ENCODE results near the gene ULBP3. TPM values are rescaled to one million over a fixed set of nuclear protein-coding genes. Genes with fewer than 3 reads are reported as not detected.
"Not testable (repeated sequence)": the region's sequence is repeated elsewhere in the genome, so short reads cannot be mapped to it uniquely, and the experiment has no call there.

ULBP3 gene
- total and polyA plus RNA-seq, 7 donors: 0.15 to 0.67 (median 0.36) TPM

DNA sequence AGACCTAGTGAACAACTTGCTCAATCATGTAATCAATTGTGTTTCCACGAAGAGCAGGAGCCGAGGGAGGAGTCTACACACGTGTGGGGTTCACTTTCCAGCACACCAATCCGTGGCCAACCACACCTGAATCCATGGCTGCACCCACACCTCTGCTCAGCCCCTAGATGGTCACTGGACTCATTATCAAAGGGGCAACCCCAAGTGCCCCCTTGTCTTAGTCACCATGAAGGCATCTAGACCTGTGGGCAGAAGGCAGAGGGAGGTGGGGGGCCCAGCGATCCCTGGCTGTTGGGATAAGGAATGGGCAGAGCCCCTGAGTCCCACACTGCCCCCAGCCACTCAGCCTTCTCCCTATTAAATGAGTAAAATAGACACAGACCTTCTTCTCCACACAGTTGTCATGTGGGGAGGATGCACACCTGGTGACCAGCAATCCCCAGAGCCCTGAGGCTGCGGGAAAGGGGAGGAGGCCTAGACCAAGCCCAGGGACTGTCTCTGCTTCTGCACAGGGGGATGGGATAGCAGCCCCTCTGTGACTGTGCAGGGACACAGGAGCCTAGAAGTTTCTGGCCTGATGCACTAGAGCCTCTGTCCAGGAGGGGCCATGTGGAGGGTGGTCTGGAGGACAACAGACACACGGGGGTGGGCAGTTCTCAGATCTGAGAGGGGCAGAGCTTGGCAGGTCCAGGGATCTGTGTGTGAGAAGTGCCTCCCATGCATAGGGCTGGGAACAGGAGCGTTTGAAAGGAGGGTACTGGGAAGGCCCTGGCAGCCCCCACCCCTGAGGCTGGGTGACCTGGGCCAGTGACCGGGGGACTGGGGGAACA, 41.7 kb downstream of the ULBP3 start:
- Histone ChIP-seq H3K9me3 (no peaks in the 10 kb centered on the region), H3K27me3 (ENCODE audit: insufficient read depth in 3 of 3, low read length in 2 of 3) (peaks cover 0 to 28% (median 4%) of the 10 kb centered on the region in 3 donors), H3K36me3 (ENCODE audit: insufficient read depth in 1 of 2, low read depth in 1 of 2) (no peaks in the 10 kb centered on the region), H3K27ac (no peak overlapping the region), H3K4me1 (peaks cover 12% of the 10 kb centered on the region), H3K4me3 (no peak overlapping the region)
- intact Hi-C loops (cut with DNase I): no loop called here
- TF ChIP-seq, protein P1, sequence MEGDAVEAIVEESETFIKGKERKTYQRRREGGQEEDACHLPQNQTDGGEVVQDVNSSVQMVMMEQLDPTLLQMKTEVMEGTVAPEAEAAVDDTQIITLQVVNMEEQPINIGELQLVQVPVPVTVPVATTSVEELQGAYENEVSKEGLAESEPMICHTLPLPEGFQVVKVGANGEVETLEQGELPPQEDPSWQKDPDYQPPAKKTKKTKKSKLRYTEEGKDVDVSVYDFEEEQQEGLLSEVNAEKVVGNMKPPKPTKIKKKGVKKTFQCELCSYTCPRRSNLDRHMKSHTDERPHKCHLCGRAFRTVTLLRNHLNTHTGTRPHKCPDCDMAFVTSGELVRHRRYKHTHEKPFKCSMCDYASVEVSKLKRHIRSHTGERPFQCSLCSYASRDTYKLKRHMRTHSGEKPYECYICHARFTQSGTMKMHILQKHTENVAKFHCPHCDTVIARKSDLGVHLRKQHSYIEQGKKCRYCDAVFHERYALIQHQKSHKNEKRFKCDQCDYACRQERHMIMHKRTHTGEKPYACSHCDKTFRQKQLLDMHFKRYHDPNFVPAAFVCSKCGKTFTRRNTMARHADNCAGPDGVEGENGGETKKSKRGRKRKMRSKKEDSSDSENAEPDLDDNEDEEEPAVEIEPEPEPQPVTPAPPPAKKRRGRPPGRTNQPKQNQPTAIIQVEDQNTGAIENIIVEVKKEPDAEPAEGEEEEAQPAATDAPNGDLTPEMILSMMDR (IDR thresholded peaks at IDR 0.05): no peak
- ATAC-seq: no peak
- no peak for DNase-seq
- WGBS, 3 donors: 88 to 91% (median 90%) methylated on average over 9 of the region's 9 CpGs

DNA sequence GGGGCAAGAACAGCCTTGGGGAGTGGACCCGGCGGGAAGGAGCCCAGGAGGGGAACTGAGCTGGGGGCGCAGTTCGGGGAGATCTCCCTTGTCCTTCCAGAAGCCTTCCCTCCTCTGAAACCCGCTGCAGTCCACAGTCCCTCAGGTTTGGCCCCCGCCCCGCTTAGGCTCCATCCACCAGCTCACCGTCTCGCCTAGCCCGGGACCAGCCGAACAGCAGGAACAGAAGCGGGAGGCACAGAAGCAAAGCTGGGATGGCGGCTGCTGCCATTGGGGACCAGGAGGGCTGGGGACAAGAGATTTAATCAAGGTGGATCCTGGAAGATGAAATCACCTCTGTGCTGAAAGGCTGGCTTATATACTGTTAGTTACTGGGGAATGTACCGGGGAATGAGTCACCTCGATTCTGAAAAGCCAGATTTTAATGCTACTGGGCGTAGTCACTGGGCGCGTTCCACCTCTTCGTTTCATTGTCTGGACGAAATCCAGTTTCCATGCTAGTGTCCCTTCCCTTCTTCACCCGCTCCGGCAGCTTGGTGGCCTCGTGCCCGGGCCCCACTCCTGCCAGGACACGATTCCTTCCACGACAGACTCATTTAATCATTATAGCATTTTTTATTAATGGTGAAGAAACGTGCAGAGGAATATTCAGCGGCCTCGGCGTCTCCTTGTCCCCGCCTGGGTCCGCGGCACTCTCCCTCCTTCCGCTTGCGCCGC, 43.6 kb downstream of the ULBP3 start, which contains the start of gene RAET1L:
RAET1L (minus strand) TSS at position 332 of the 717 bp plus-strand sequence; CDS start at position 271, 61 bp downstream.
- DNase-seq (peak in 1 of 2 donors; percentile 46), ATAC-seq (peak; percentile 42 to 81 (median 60))
- 5 to 7% (median 6%) methylated on average over 36 of the region's 36 CpGs for WGBS, 3 donors
- intact Hi-C loops (cut with DNase I): no loop called here
- Histone ChIP-seq H3K9me3 (no peaks in the 10 kb centered on the region), H3K4me1 (peaks cover 12% of the 10 kb centered on the region), H3K27me3 (ENCODE audit: insufficient read depth in 3 of 3, low read length in 2 of 3) (peaks cover 0 to 28% (median 4%) of the 10 kb centered on the region in 3 donors), H3K27ac (no peak within 1 kb of the TSS), H3K4me3 (peak within 1 kb of the TSS; percentile 61), H3K36me3 (ENCODE audit: insufficient read depth in 1 of 2, low read depth in 1 of 2) (no peaks in the 10 kb centered on the region)
- TF ChIP-seq, protein P1 (IDR thresholded peaks at IDR 0.05): no peak

DNA sequence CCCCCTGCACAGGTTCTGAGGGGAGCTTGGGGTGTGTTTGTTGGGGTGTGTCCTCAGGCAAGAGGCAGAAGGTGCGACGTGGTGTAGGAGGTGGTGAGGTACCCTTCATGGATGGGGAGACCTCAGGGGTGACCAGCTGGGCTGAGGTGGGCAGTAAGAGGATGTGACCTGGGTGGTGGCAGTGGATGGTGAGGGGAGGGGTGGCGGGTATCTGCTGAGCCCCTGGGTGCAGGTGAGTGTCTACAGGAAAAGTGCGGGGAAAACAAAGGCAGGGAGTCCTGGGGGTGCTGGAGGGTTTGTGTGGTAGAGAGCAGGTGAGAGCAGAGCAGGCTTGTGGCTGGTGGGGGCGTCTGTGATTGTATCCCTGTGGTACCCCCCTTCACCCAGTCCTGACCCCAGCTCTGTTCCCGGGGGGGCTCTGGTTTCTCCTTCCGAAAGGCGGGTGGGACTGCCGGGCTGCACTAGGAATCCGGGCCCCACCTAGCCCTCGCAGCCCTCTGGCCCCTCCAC, 44.2 kb downstream of the ULBP3 start:
- H3K36me3 ChIP-seq (ENCODE audit: insufficient read depth in 1 of 2, low read depth in 1 of 2): no peaks in the 10 kb centered on the region
- ATAC-seq: no peak
- no peak for DNase-seq
- H3K4me3 ChIP-seq: no peak overlapping the region
- peaks cover 12% of the 10 kb centered on the region for H3K4me1 ChIP-seq
- WGBS, 3 donors: 39 to 56% (median 44%) methylated on average over 8 to 11 of the region's 11 CpGs
- TF ChIP-seq, protein P1 (IDR thresholded peaks at IDR 0.05): no peak
- peaks cover 0 to 28% (median 4%) of the 10 kb centered on the region in 3 donors for H3K27me3 ChIP-seq (ENCODE audit: insufficient read depth in 3 of 3, low read length in 2 of 3)
- no peak overlapping the region for H3K27ac ChIP-seq
- intact Hi-C loops (cut with DNase I): no loop called here
- no peaks in the 10 kb centered on the region for H3K9me3 ChIP-seq

DNA sequence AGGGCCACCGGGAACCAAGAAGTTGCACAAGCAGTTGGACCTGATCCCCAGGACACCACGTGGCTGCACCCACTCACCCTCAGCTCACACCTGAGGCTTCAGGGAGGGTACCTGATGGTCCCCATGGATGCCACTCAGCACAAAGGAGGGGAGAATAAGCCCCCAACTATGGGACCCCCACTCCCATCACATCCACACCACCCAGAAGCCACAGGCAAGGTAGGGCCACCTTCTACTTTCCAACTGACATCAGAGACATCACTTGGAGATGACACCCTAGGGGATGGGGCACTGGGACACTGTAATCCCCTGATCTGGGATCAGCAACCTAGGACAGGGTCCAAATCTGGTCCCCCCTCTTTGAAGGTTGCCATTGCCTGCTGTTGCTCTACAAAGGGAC, 44.9 kb downstream of the ULBP3 start:
- WGBS, 3 donors: 65 to 88% (median 80%) methylated on average over 2 of the region's 2 CpGs
- H3K4me3 ChIP-seq; H3K9me3 ChIP-seq; ATAC-seq; H3K36me3 ChIP-seq (ENCODE audit: insufficient read depth in 1 of 2, low read depth in 1 of 2); DNase-seq; intact Hi-C loops (cut with DNase I); H3K27ac ChIP-seq: not testable (repeated sequence)
- Histone ChIP-seq H3K4me1 (peaks cover 12% of the 10 kb centered on the region), H3K27me3 (ENCODE audit: insufficient read depth in 3 of 3, low read length in 2 of 3) (peaks cover 0 to 32% (median 4%) of the 10 kb centered on the region in 3 donors)

DNA sequence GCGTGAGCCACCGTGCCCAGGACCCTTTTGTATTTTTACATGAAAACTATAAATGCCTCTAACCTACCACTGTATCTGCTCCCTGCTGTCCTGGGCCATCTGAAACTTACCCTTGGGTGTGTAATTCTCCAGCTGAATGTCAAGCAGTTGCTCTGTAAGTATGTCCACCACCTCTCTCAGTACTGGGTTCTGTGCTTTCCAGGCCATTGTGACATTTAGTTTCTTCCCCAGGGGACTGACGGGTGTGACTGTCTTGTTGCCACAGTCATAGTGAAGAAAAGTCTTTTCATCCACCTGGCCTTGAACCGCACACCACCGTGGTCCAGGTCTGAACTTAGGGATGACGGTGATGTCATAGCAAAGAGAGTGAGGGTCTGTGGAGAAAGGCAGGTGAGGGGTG, 47.1 kb downstream of the ULBP3 start:
- H3K27ac ChIP-seq; H3K4me3 ChIP-seq; DNase-seq; H3K36me3 ChIP-seq (ENCODE audit: insufficient read depth in 1 of 2, low read depth in 1 of 2); intact Hi-C loops (cut with DNase I); H3K9me3 ChIP-seq; ATAC-seq: not testable (repeated sequence)
- 93 to 100% (median 94%) methylated on average over 2 to 3 of the region's 6 CpGs for WGBS, 3 donors
- Histone ChIP-seq H3K4me1 (peaks cover 12% of the 10 kb centered on the region), H3K27me3 (ENCODE audit: insufficient read depth in 3 of 3, low read length in 2 of 3) (peaks cover 0 to 48% (median 4%) of the 10 kb centered on the region in 3 donors)
